K562 (cell line): Measurements from ENCODE around the gene BRAF. TPM values are rescaled to one million over a fixed set of nuclear protein-coding genes. Genes with fewer than 3 reads are reported as not detected.

ENCODE experiments used
- ATAC-seq: fragments of 200-7000 bp; cut with Tn5 transposase; 3 replicates; pipeline ENCODE4 v1.9.1; 2020; ENCODE audit warnings: moderate library complexity
- BruUV-seq: library from RNA; stranded (reverse); fragments of 400-500 nt; replicated peaks from 2 replicates; lab custom pipeline; 2021; lab: Mats Ljungman, UMichigan
- CTCF ChIA-PET: fragments of 300-600 bp; formaldehyde crosslinking; extraction: SDS; loops from one replicate; lab custom pipeline; 2021; ENCODE audit warnings: low intra/inter-chr PET ratio; lab: Yijun Ruan, JAX
- POLR2A ChIA-PET: fragments of 300-600, 350-650 bp; sonication (Branson Sonifier 250); formaldehyde crosslinking; extraction: SDS; loops from one replicate; lab custom pipeline; 2021; ENCODE audit warnings: antibody characterized with exemption, inconsistent platforms; lab: Yijun Ruan, JAX
- DNase-seq, 4 experiments: peaks; one replicate each; pipeline versions ENCODE4 v3.0.0 to v3.0.0-alpha.2; 2011 to 2018; ENCODE audit warnings: low spot score in 3 of 4, mixed read lengths in 3 of 4; ENCODE audit errors: extremely low read depth in 1 of 4
- FAIRE-seq: peaks from 2 replicates; lab custom pipeline; 2011; peaks lifted over from hg19 to GRCh38; lab: Jason Lieb, UNC
- H2AFZ ChIP-seq: 2 replicates; pipeline ENCODE4 v1.6.0; 2011; ENCODE audit warnings: low read depth, low read length, control low read depth, inconsistent platforms
- H3K27ac ChIP-seq: fragments of 200-600 bp; 3 replicates; pipeline ENCODE4 v1.8.0; 2011; ENCODE audit warnings: low read depth, mild to moderate bottlenecking, control low read depth, inconsistent platforms, low read length, moderate library complexity, mixed read lengths; ENCODE audit errors: extremely low read depth
- H3K27me3 ChIP-seq, 2 experiments: fragments of 300-600 bp in 1 of 2; 2 replicates in 1 of 2; 3 replicates in 1 of 2; pipeline versions ENCODE4 v1.6.0 to v1.8.0; 2011; ENCODE audit warnings: inconsistent platforms in 2 of 2, low read length in 2 of 2, mild to moderate bottlenecking in 1 of 2, mixed read lengths in 1 of 2, moderate library complexity in 1 of 2; ENCODE audit not compliant: control insufficient read depth in 2 of 2, insufficient read depth in 2 of 2
- H3K36me3 ChIP-seq: fragments of 300-600 bp; 3 replicates; pipeline ENCODE4 v1.8.0; 2011; ENCODE audit warnings: mild to moderate bottlenecking, low read length, inconsistent platforms; ENCODE audit not compliant: control insufficient read depth, insufficient read depth
- H3K4me1 ChIP-seq, 2 experiments: fragments of 200-600 bp in 1 of 2; replicated peaks in 1 of 2; 2 replicates in 1 of 2; 3 replicates in 1 of 2; pipeline versions ENCODE4 v1.5.1 to v1.8.0; 2011; ENCODE audit warnings: inconsistent platforms in 2 of 2, low read length in 2 of 2, mild to moderate bottlenecking in 1 of 2, mixed read lengths in 1 of 2, moderate library complexity in 1 of 2; ENCODE audit not compliant: control insufficient read depth in 2 of 2, insufficient read depth in 2 of 2
- H3K4me2 ChIP-seq: 2 replicates; pipeline ENCODE4 v1.6.1; 2011; ENCODE audit warnings: low read length, control low read depth, inconsistent platforms, mixed read lengths; ENCODE audit not compliant: insufficient read depth
- H3K4me3 ChIP-seq: fragments of 200-600 bp; sonication (generic), shearing (Covaris generic); 2 replicates; pipeline ENCODE4 v1.5.1; 2016; ENCODE audit warnings: control low read depth, inconsistent platforms
- H3K79me2 ChIP-seq: fragments of 200-600 bp; 3 replicates; pipeline ENCODE4 v1.8.0; 2011; ENCODE audit warnings: low read length, inconsistent platforms; ENCODE audit not compliant: control insufficient read depth, insufficient read depth
- H3K9ac ChIP-seq, 2 experiments: 2 replicates each; pipeline versions ENCODE4 v1.6.0 to v1.6.1; 2011; ENCODE audit warnings: low read depth in 2 of 2, low read length in 2 of 2, control low read depth in 1 of 2, inconsistent platforms in 1 of 2, mild to moderate bottlenecking in 1 of 2, mixed read lengths in 1 of 2; ENCODE audit not compliant: insufficient read depth in 1 of 2
- H3K9me1 ChIP-seq: one replicate; pipeline ENCODE4 v1.6.0; 2011; ENCODE audit warnings: inconsistent platforms, mild to moderate bottlenecking, low read length, moderate library complexity; ENCODE audit not compliant: control insufficient read depth, insufficient read depth
- H3K9me3 ChIP-seq: replicated peaks from 2 replicates; pipeline ENCODE4 v1.5.1; 2011; ENCODE audit warnings: low read depth, low read length, inconsistent platforms; ENCODE audit not compliant: control insufficient read depth, insufficient read depth
- H4K20me1 ChIP-seq: replicated peaks from 2 replicates; pipeline ENCODE4 v1.6.1; 2011; ENCODE audit warnings: low read length, inconsistent platforms, mixed read lengths; ENCODE audit not compliant: control insufficient read depth, insufficient read depth
- ATF3 ChIP-seq, 2 experiments: fragments of 450-650 bp in 1 of 2; sonication (generic) in 1 of 2; formaldehyde crosslinking in 1 of 2; IDR thresholded peaks in 1 of 2; conservative IDR thresholded peaks in 1 of 2; 2 replicates each; pipeline versions ENCODE4 v1.6.1 to v1.8.1; 2016 to 2023; ENCODE audit warnings: mild to moderate bottlenecking in 2 of 2, moderate library complexity in 2 of 2, inconsistent platforms in 1 of 2, missing genetic modification reagents in 1 of 2
- BRF1 ChIP-seq: IDR thresholded peaks from 3 replicates; pipeline ENCODE4 v1.6.1; 2011; ENCODE audit warnings: borderline replicate concordance, mild to moderate bottlenecking; ENCODE audit not compliant: insufficient read length; ENCODE audit errors: extremely low read depth
- CEBPG ChIP-seq, 3 experiments: fragments of 200-800 bp in 1 of 3; sonication (Bioruptor generic) in 1 of 3; sonication (generic) in 1 of 3; formaldehyde crosslinking in 1 of 3; IDR thresholded peaks in 2 of 3; conservative IDR thresholded peaks in 1 of 3; 2 replicates each; pipeline versions ENCODE4 v1.6.1 to v1.8.0; 2016 to 2022; ENCODE audit warnings: missing compliant biosample characterization in 2 of 3, missing genetic modification characterization in 2 of 3, mild to moderate bottlenecking in 1 of 3, missing genetic modification reagents in 1 of 3
- DPF2 ChIP-seq: fragments of 450-650 bp; IDR thresholded peaks from 2 replicates; pipeline ENCODE4 v1.6.1; 2016
- SMARCC2 ChIP-seq: fragments of 450-650 bp; IDR thresholded peaks from 2 replicates; pipeline ENCODE4 v1.6.1; 2017; ENCODE audit warnings: antibody characterized with exemption, moderate library complexity, mild to moderate bottlenecking, low read depth
- ZNF507 ChIP-seq: conservative IDR thresholded peaks from 2 replicates; pipeline ENCODE4 v1.6.1; 2017; ENCODE audit warnings: missing genetic modification characterization, missing compliant biosample characterization
- ZSCAN32 ChIP-seq: fragments of 450-650 bp; formaldehyde crosslinking; IDR thresholded peaks from 2 replicates; pipeline ENCODE4 v1.4.0; 2020; ENCODE audit warnings: mild to moderate bottlenecking, moderate library complexity
- WGBS: fragments of 100-300 bp; shearing (Covaris generic); methylation state at CpG from one replicate; pipeline ENCODE4 v1.1.6; 2016; ENCODE audit warnings: low coverage, mixed read lengths; ENCODE audit not compliant: insufficient coverage; ENCODE audit errors: missing lambda C conversion rate; 5-methylcytosine and 5-hydroxymethylcytosine counted together
- in situ Hi-C: fragments of 300-500 bp; cut with MboI; formaldehyde crosslinking; loops from 4 replicates; pipeline ENCODE4 v1.15.0; 2018; ENCODE audit warnings: inconsistent platforms, mixed read lengths
- intact Hi-C: fragments of 100-400 bp; cut with micrococcal nuclease; formaldehyde crosslinking; loops from 2 replicates; pipeline ENCODE4 v1.14.2; 2022
- polyA plus RNA-seq, 8 experiments: library from polyadenylated mRNA; depleted of rRNA in 4 of 8; stranded (reverse) in 5 of 8; unstranded in 3 of 8; fragments of >200 nt; fragmentation: Nextera tagmentation in 2 of 8; fragmentation: Illumina TruSeq in 1 of 8; extraction: Ambion mirVana in 2 of 8; extraction: Trizol in 1 of 8; gene quantifications; 2 replicates each; pipeline versions ENCODE4 v1.2.1 to v1.2.3, GENCODE V29; 2011 to 2014; ENCODE audit warnings: inconsistent platforms in 1 of 8, missing spikeins in 1 of 8
- total RNA-seq, 7 experiments: library from RNA; depleted of rRNA in 6 of 7; stranded (reverse); fragments of >200 nt in 6 of 7; fragmentation: Illumina TruSeq in 2 of 7; extraction: Trizol in 2 of 7; gene quantifications; 2 replicates each; pipeline versions ENCODE4 v1.2.1 to v1.2.3, GENCODE V29; 2011 to 2021; ENCODE audit warnings: low replicate concordance in 1 of 7

The BRAF gene
- total and polyA plus RNA-seq, 9 of the 15 experiments (the other 6 are each of a cell fraction or from before 2014, with no cell fraction given), result 3.6 to 38.3 (median 21.9) TPM

GRCh38 chr7:140920745-140921144 lies 4.0 kb downstream of the BRAF start:
- intact Hi-C loops (loop anchor here (5.0 to 10.0 kb wide), 2 partner anchors 92 to 226 kb away; partner anchors contain the start of genes MRPS33 and NDUFB2), in situ Hi-C loops (no loop called here)
- H3K27ac ChIP-seq, result no peak overlapping the region
- H3K27me3 ChIP-seq, result no peaks in the 10 kb centered on the region
- no peak overlapping the region for H3K4me3 ChIP-seq
- H3K9me3 ChIP-seq, result no peaks in the 10 kb centered on the region
- peaks cover 0 to 3% of the 10 kb centered on the region in 2 experiments; a peak in 2 of 5 replicates for H3K4me1 ChIP-seq
- TF ChIP-seq BRF1 (no peak), ATF3 (IDR thresholded peaks at IDR 0.05) (peak; percentile 68), ATF3 (CRISPR knock-in tag; conservative IDR thresholded peaks at IDR 0.05) (no peak), ZNF507 (tag) (no peak), DPF2 (no peak), SMARCC2 (no peak), ZSCAN32 (CRISPR knock-in tag) (no peak), CEBPG (CRISPR knock-in tag; IDR thresholded peaks at IDR 0.05) (no peak), CEBPG (tag; conservative IDR thresholded peaks at IDR 0.05 in 1 of 2, IDR thresholded peaks at IDR 0.05 in 1 of 2) (peak; percentile 63 to 84)
- DNase-seq (no peak), ATAC-seq (no peak), FAIRE-seq (no peak)
- ChIA-PET POLR2A (no interaction called here), CTCF (no interaction called here)
- BruUV-seq, result no TSS peak
- H4K20me1 ChIP-seq, result peaks cover 11% of the 10 kb centered on the region
- whole genome bisulfite sequencing, result 92% methylated on average over 1 of the region's 1 CpG
- no peak overlapping the region for H3K4me2 ChIP-seq
- H3K9ac ChIP-seq, result no peak overlapping the region
- no peaks in the 10 kb centered on the region for H3K9me1 ChIP-seq
- 0 out of 3 replicates have a peak, but pooled peaks cover 3% of the 10 kb centered on the region for H3K36me3 ChIP-seq
- H2AFZ ChIP-seq, result no peak overlapping the region
- peaks cover 85% of the 10 kb centered on the region for H3K79me2 ChIP-seq
